ENCODE results near the gene JPH4.

JPH4 gene

GRCh38 chr14:23558346-23559009, 20.1 kb downstream of the JPH4 start:
- Histone ChIP-seq H3K79me2 (ENCODE audit: insufficient read depth, low read length) (no peaks in the 10 kb centered on the region), H3K27me3 (ENCODE audit: insufficient read depth, low read length) (no peaks in the 10 kb centered on the region), H3F3A (ENCODE audit: insufficient read depth, low read length) (no peaks in the 10 kb centered on the region), H4K20me1 (ENCODE audit: insufficient read depth, low read length) (no peaks in the 10 kb centered on the region), H3K9me3 (ENCODE audit: low read length) (no peaks in the 10 kb centered on the region), H3K27ac (ENCODE audit: low read depth, low read length, poor library complexity, severe bottlenecking) (peak overlapping the region; percentile 68), H2AFZ (ENCODE audit: low read length) (no peak overlapping the region), H3K9me2 (ENCODE audit: low read depth, low read length) (no peaks in the 10 kb centered on the region), H3K4me2 (ENCODE audit: low read length) (peak overlapping the region; percentile 90; the same call in 1 of the 2 replicates), H3K4me1 (ENCODE audit: insufficient read depth, low read length, severe bottlenecking) (peaks cover 35% of the 10 kb centered on the region), H3K9ac (ENCODE audit: low read length) (no peak overlapping the region), H3K4me3 (ENCODE audit: low read depth, low read length, poor library complexity, severe bottlenecking) (no peak overlapping the region), H3K36me3 (ENCODE audit: insufficient read depth, low read length) (peaks cover 38% of the 10 kb centered on the region; the same call in 1 of the 2 replicates)
- no peak for TF ChIP-seq CTCF (IDR thresholded peaks at IDR 0.05; ENCODE audit: low read length)
- TF ChIP-seq EZH2 (IDR thresholded peaks at IDR 0.05; ENCODE audit: borderline replicate concordance, low read length), result no peak

DNA sequence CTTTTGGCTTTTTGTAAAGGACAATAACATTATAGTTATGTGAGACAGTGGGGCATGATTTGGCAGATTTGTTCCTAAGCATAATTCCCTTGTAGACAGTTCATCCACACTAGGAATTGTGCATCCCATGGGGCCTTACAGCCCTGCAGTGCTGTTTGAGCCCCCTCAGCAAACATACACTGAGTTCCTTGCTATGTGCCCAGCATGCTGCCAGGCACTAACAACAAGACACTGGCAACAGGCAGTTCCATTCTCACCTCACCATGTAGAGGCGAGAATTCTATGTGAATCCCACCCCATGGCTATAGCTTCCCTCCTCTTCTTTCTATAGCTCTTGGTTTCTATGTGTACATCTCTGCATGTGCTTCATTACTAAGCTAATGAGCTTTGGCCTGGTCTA, 20.6 kb downstream of the JPH4 start:
- Histone ChIP-seq H3K4me2 (ENCODE audit: low read length) (peak overlapping the region; percentile 90), H3K27me3 (ENCODE audit: insufficient read depth, low read length) (no peaks in the 10 kb centered on the region), H2AFZ (ENCODE audit: low read length) (no peak overlapping the region), H3F3A (ENCODE audit: insufficient read depth, low read length) (no peaks in the 10 kb centered on the region), H3K4me1 (ENCODE audit: insufficient read depth, low read length, severe bottlenecking) (peaks cover 35% of the 10 kb centered on the region), H3K27ac (ENCODE audit: low read depth, low read length, poor library complexity, severe bottlenecking) (peak overlapping the region; percentile 68), H4K20me1 (ENCODE audit: insufficient read depth, low read length) (no peaks in the 10 kb centered on the region), H3K36me3 (ENCODE audit: insufficient read depth, low read length) (peaks cover 35% of the 10 kb centered on the region; the same call in 1 of the 2 replicates), H3K79me2 (ENCODE audit: insufficient read depth, low read length) (no peaks in the 10 kb centered on the region), H3K9ac (ENCODE audit: low read length) (peak overlapping the region; percentile 97; the same call in 1 of the 2 replicates), H3K9me3 (ENCODE audit: low read length) (no peaks in the 10 kb centered on the region), H3K9me2 (ENCODE audit: low read depth, low read length) (no peaks in the 10 kb centered on the region), H3K4me3 (ENCODE audit: low read depth, low read length, poor library complexity, severe bottlenecking) (peak overlapping the region; percentile 82)
- TF ChIP-seq CTCF (IDR thresholded peaks at IDR 0.05; ENCODE audit: low read length) (no peak), EZH2 (IDR thresholded peaks at IDR 0.05; ENCODE audit: borderline replicate concordance, low read length) (no peak)

GRCh38 chr14:23557521-23557920, 21.1 kb downstream of the JPH4 start:
- Histone ChIP-seq H3K36me3 (ENCODE audit: insufficient read depth, low read length) (peaks cover 35% of the 10 kb centered on the region; the same call in 1 of the 2 replicates), H3K9me2 (ENCODE audit: low read depth, low read length) (no peaks in the 10 kb centered on the region), H3K27me3 (ENCODE audit: insufficient read depth, low read length) (no peaks in the 10 kb centered on the region), H3K9me3 (ENCODE audit: low read length) (no peaks in the 10 kb centered on the region), H2AFZ (ENCODE audit: low read length) (no peak overlapping the region), H3K27ac (ENCODE audit: low read depth, low read length, poor library complexity, severe bottlenecking) (peak overlapping the region; percentile 68), H3K9ac (ENCODE audit: low read length) (peak overlapping the region; percentile 97), H3F3A (ENCODE audit: insufficient read depth, low read length) (no peaks in the 10 kb centered on the region), H3K4me1 (ENCODE audit: insufficient read depth, low read length, severe bottlenecking) (peaks cover 35% of the 10 kb centered on the region), H3K4me3 (ENCODE audit: low read depth, low read length, poor library complexity, severe bottlenecking) (peak overlapping the region; percentile 82), H4K20me1 (ENCODE audit: insufficient read depth, low read length) (no peaks in the 10 kb centered on the region), H3K4me2 (ENCODE audit: low read length) (peak overlapping the region; percentile 90), H3K79me2 (ENCODE audit: insufficient read depth, low read length) (no peaks in the 10 kb centered on the region)
- TF ChIP-seq EZH2 (IDR thresholded peaks at IDR 0.05; ENCODE audit: borderline replicate concordance, low read length) (no peak), CTCF (IDR thresholded peaks at IDR 0.05; ENCODE audit: low read length) (no peak)
